Activated CD8-positive, alpha-beta memory T cell treated with anti-CD3 and anti-CD28 coated beads for 4 hours (primary cell): ENCODE measurements around the gene GPR15LG.
"Not testable (repeated sequence)": the region's sequence is repeated elsewhere in the genome, so short reads cannot be mapped to it uniquely, and the experiment has no call there.

Experiments used
- DNase-seq, 2 donors: peaks; one replicate each; pipeline ENCODE4 v3.0.0-alpha.2; 2020; ENCODE audit warnings: low read depth in 2 of 2

Gene GPR15LG

DNA sequence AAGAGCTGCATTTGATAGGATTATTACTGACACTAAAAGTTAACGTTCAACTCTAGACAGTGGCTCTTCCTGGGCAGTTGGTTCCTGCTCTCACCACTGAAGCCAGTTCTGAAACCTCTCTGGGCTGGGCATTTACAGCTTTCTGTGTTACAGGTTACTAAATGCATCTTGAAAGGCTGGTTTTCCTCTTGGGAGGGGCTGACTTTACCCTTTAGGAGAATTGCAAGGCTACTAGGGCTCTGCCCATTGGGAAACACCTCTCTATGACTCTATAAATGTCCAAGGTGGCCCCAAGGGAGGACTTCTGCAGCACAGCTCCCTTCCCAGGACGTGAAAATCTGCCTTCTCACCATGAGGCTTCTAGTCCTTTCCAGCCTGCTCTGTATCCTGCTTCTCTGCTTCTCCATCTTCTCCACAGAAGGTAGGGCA lies at the start of gene GPR15LG:
TSS of gene GPR15LG (plus strand) at position 301 of the 429 bp plus-strand sequence. CDS start at position 352, 51 bp downstream.
- DNase-seq: no peak

- DNase-seq: not testable (repeated sequence)
Observed at GRCh38 chr10:84125910-84126784, 47.5 kb upstream of the GPR15LG start.

DNA sequence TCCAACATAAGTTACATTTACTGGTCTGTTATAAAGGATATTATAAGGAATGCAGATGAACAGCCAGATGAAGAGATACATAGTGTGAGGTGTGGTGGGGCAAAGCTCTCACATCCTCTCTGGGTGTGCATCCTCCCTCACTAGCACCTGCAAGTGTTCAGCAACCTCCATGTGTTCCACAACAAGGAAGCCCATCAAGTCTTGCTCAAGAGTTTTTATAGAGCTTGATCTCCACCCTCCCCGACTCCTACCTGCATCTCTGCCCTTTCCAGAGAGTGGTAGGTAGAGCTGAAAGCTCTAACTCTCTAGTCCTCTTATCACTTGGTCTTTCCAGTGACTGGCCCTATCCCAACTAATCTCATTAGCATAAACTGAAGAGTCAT lies 46.8 kb upstream of the GPR15LG start:
- DNase-seq: no peak

- no peak for DNase-seq
Observed at GRCh38 chr10:84135836-84136235, 37.8 kb upstream of the GPR15LG start.

GRCh38 chr10:84137811-84138210 lies 35.8 kb upstream of the GPR15LG start:
- no peak for DNase-seq

DNA sequence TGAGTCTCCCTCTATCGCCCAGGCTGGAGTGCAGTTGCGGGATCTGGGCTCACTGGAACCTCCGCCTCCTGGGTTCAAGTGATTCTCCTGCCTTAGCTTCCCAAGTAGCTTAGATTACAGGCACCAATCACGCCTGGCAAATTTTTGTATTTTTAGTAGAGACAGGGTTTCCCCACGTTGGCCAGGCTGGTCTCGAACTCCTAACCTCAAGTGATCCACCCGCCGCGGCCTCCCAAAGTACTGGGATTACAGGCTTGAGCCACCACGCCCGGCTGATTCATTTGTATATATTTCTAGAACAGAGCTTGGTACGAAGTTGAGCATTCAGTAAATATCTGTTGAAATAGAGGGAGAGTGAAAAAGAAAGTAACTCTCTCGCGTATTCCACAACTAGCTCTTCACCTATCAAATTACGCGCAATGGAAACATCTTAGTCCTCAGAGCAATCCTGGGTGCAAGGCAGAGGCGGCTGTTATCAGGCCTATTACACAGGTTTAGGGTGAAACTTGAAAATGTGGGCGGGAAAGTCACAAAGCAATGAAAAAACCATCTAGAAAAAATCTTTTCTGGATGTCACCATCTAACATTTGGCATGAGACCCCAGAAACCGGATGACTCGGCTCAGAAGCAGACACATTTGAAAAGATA lies 35.0 kb upstream of the GPR15LG start:
- peak in 1 of 2 donors; percentile 25 for DNase-seq

- DNase-seq: peak; percentile 98 to 99
Observed at GRCh38 chr10:84139126-84140035, 34.2 kb upstream of the GPR15LG start, which contains the start of gene GHITM. TSS of gene GHITM (plus strand) at chr10:84139509. CDS start at chr10:84141501, 1,992 bp downstream.

DNA sequence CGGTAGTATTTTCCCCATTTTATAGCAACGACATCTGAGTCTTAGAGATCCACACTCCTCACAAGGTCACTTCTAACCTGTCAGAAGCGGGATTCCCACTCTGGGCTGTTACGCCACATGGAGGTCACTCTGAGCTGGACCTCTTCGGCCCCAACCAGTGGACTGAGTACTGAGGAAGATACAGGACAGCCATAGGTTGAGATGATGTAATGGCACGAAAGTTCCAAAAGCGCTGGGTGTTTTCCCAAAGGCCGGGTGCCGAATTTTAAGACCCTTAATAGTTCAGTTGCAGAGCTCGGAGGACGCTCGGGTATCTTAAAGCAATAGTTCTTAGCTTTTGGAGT lies 33.6 kb upstream of the GPR15LG start:
- no peak for DNase-seq

DNA sequence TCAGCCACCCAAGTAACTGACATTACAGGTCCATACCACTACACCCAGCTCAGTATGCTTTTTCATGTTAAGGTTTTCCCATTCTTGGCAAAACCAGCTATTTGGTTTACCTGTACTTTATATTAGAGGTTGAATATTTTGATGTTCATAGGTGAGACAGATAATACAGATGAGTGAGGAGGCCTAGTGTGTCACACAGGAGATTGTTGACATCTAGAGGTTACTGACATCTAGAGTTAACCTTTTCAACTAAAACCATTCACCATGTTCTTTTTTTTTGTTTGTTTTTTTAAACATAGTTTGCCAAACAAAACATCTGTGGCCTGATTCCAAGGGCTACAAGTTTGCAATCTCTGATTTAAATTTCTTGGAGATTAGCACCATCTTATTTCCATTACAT lies 26.3 kb upstream of the GPR15LG start:
- no peak for DNase-seq

DNA sequence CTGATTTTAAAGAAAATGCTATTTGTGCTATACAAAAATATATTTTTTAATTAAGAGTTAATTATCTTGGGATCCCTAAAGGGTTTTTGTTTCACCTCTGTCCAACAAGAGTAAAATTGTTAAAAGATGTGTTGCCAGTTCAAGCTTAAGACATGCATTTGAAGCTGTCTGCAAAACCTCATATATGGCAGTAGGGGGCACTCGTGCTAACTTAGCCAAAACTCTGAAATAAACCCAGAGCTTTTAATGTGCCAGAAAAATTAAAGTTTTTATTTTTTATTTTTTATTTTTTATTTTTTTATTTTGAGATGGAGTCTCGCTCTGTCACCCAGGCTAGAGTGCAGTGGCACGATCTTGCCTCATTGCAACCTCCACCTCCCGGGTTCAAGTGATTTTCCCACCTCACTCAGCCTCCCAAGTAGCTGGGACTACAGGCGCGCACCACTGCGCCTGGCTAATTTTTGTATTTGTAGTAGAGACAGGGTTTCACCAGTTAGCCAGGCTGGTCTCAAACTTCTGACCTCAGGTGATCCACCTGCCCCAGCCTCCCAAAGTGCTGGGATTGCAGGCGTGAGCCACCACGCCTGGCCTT lies 25.5 kb upstream of the GPR15LG start:
- not testable (repeated sequence) for DNase-seq

DNA sequence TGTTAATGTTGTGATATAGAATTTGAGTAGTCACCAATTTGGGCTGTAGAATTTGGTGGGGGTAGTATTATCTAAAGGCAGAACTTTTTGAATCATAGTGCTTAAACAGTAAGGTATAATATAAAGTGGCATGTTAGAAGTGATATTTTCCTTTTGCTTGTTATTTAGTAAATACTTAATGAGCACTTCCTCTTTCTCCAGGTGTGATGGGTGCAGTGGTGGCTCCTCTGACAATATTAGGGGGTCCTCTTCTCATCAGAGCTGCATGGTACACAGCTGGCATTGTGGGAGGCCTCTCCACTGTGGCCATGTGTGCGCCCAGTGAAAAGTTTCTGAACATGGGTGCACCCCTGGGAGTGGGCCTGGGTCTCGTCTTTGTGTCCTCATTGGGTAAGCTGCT lies 23.7 kb upstream of the GPR15LG start:
- no peak for DNase-seq

DNA sequence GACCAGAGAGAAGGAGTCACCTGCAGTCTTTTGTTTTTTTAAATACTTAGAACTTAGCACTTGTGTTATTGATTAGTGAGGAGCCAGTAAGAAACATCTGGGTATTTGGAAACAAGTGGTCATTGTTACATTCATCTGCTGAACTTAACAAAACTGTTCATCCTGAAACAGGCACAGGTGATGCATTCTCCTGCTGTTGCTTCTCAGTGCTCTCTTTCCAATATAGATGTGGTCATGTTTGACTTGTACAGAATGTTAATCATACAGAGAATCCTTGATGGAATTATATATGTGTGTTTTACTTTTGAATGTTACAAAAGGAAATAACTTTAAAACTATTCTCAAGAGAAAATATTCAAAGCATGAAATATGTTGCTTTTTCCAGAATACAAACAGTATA lies 20.8 kb upstream of the GPR15LG start:
- DNase-seq: no peak

DNA sequence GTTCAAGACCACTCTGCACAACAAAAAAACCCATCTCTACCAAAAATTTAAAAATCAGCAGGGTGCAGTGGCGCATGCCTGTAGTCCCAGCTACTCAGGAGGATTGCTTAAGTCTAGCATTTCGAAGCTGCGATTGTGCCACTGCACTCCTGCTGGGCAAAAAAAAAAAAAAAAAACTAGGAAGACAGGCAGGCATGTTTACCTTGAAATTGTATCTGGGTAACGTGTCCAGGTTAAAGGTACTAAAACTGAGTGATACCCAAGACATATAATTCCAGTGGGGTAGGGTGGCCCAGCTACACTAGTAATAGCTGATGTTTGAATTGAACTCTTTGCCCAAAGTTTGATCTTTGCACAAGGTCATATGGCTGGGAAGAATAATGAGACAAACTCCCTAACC lies 18.1 kb upstream of the GPR15LG start:
- DNase-seq: no peak

DNA sequence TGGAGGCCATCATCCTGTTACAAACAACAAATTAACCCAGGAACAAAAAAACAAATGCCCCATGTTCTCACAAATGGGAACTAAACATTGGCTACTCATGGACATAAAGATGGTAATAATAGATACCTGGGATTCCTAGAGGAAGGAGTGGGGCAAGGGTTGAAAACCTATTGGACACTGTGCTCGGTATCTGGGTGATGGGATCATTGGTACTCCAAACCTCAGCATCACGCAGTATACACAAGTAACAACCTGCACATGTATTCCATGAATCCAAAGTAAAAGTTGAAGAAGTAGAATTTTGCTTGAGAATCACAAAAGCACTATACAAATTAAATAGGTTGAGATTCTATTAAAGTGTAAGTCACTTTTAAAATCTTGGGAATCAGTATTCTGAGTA lies 17.6 kb upstream of the GPR15LG start:
- no peak for DNase-seq

DNA sequence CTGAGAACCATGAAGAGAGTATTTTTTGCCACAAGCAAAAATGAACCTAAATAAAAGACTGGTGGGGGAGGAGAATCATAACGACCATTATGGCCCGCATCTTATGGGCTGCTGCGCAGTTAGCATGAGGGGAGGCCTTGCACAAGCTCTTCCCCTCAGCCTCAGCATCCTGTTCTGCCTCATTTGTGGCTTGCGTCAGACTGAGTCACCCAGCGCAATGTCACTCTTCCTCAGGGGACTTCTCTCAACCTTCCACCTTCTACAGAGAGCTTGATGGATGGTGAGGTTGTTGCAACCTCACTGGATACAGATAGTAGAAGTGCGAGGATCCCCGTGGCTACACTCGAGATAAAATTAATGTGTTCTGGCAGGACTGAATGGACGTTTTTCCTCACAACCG lies 16.8 kb upstream of the GPR15LG start:
- DNase-seq: peak; percentile 31 to 42

DNA sequence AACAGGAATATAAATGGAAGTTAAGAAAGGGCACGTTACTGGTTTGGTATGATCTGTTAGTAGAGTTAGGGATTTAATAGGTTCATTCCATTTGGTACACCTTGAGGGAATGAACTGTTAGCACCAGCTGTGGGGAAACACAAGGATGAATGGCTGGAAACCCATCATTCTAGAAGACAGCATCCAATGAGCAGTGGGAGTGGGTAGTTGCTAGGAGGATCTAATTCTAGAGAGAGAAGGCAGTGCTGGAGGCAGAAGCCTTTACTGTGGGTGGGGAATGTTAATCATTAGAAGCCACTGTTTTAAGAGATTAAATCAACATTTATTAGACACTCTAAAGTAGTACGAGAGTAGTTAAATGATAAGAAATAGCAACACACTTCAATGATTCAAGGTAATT lies 15.5 kb upstream of the GPR15LG start:
- no peak for DNase-seq

DNA sequence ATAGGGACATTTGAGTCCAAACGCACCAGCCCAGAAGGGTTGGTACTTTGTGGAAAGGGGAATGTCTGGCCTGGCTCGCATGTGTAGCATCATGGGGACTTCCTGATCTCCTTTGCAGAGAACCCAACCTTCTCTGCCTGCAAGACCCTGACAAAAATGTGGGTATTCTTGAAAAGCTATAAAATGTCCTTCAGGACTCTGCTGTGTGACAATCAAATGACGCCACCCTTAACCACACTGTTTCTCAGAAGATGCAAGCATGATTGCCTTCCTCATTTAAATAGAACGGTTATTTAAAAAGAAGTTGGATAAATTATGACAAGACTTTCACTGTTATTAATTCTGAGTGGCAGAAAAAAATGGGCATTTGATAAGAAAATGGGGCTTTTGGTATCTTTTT lies 15.1 kb upstream of the GPR15LG start:
- no peak for DNase-seq

DNA sequence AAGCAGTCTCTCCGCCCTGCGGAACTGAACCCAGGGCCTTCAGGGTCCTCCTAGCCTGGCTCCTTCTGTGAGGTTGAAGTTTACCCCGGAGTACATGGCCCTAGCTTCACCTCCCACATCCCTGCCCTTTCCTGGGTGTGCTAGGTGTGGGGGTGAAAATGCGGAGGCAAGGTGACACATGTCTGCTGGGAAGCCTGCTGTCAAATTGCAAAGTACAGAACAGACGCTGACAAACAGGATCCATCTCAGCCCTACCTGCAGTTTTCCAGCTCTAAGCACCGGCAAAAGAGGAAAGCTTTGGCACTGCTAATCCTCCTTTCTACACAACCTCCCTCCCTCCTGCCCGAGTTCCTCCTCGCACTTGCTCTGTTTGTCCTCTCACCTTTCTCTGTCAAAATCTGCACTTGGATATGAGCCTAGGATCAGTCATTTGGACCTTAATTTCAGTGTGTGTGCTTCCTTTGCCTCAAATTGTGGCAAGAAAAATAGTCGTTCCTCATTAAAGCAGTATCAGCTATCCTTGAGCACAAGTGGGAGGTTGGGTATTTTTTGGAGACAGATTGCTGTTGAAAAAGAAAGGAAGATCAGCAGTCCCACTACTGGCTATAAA lies 14.4 kb upstream of the GPR15LG start:
- DNase-seq: no peak

- no peak for DNase-seq
Observed at GRCh38 chr10:84160663-84161362, 12.8 kb upstream of the GPR15LG start.

DNA sequence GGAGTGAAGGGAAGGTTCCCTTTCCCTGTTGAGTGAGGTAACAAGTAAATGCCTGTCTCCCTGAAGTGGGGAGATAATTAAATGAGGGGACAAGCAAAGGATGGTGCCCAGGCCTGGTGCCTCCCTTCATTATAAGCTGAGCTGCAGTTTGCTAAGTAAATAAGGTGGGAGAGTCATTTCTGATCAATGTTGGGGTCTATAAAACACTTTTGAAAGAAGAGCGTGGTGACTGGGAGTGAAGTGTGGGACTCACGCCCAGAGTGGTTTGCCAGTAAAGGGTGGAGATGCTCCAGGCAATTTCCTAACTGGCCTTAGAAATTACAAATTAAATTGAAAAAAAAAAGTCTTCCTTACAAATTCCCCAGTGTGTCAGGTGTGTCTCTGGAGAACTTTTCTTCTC lies 9.6 kb upstream of the GPR15LG start:
- no peak for DNase-seq

DNA sequence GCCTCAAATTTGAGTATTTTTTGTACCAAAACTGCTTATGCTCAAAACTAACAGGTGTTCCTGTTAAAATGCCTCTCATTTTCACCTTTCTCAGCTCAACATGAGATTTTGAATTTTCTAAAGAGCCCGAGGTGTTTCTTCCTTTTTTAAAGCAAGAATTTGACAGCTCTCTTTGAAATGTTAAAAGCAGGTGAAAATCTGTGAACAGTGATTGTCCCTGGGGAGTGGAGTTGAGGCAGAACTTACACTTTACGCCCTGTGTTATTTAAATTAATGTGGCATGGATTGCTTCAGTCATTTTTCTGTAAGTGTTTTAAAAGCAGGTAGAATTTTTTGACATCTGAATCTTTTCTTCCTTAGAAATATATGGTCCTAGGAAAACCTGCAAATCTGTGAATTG lies 9.2 kb upstream of the GPR15LG start:
- DNase-seq: no peak
